ENCODE data around the gene BCS1L. TPM values are rescaled to one million over a fixed set of nuclear protein-coding genes. Genes with fewer than 3 reads are reported as not detected.

The BCS1L gene
- total and polyA plus RNA-seq, 9 of the 15 experiments (the other 6 are each of a cell fraction or from before 2014, with no cell fraction given): 37.6 to 103 (median 56.7) TPM

- no peak for TF ChIP-seq SMC3 (conservative IDR thresholded peaks at IDR 0.05; ENCODE audit: insufficient read depth, low read depth, low read length)
- no peak for TF ChIP-seq FOS (IDR thresholded peaks at IDR 0.05; ENCODE audit: extremely low read depth, insufficient read length)
- no peak for TF ChIP-seq GTF2F1 (IDR thresholded peaks at IDR 0.05; ENCODE audit: low read depth, low read length)
- TF ChIP-seq CHAMP1 (IDR thresholded peaks at IDR 0.05): no peak
- TF ChIP-seq THRA (IDR thresholded peaks at IDR 0.05): no peak
Measured at GRCh38 chr2:218698885-218699284, 39.4 kb downstream of the BCS1L start (continued).

GRCh38 chr2:218701806-218702205 lies 42.3 kb downstream of the BCS1L start:
- WGBS (ENCODE audit: insufficient coverage, low coverage, missing lambda C conversion rate): 30% methylated on average over 1 of the region's 2 CpGs
- ChIA-PET CTCF (ENCODE audit: low intra/inter-chr PET ratio) (no interaction called here), POLR2A (interaction anchor here (0.6 kb wide), 2 partner anchors 21 to 443 kb away, joined by 3 read pairs; no protein-coding TSS in a partner anchor)
- Histone ChIP-seq H3K79me2 (ENCODE audit: control insufficient read depth, insufficient read depth, low read length) (no peaks in the 10 kb centered on the region), H3K9me1 (ENCODE audit: control insufficient read depth, insufficient read depth, low read length) (no peaks in the 10 kb centered on the region), H3K27ac (ENCODE audit: extremely low read depth, low read depth, low read length) (no peak overlapping the region), H3K9ac (ENCODE audit: insufficient read depth in 1 of 2, low read depth in 2 of 2, low read length in 2 of 2) (no peak overlapping the region), H2AFZ (ENCODE audit: low read depth, low read length) (no peak overlapping the region), H3K4me2 (ENCODE audit: insufficient read depth, low read length) (no peak overlapping the region), H4K20me1 (replicated peaks; ENCODE audit: control insufficient read depth, insufficient read depth, low read length) (no peaks in the 10 kb centered on the region), H3K4me1 (replicated peaks in 1 of 2; ENCODE audit: control insufficient read depth in 2 of 2, insufficient read depth in 2 of 2, low read length in 2 of 2) (no peaks in the 10 kb centered on the region), H3K9me3 (replicated peaks; ENCODE audit: control insufficient read depth, insufficient read depth, low read depth, low read length) (no peaks in the 10 kb centered on the region), H3K36me3 (ENCODE audit: control insufficient read depth, insufficient read depth, low read length) (no peaks in the 10 kb centered on the region), H3K27me3 (ENCODE audit: control insufficient read depth in 2 of 2, insufficient read depth in 2 of 2, low read length in 2 of 2) (no peaks in the 10 kb centered on the region), H3K4me3 (no peak overlapping the region)
- ATAC-seq: no peak
- BruUV-seq (replicated peaks): no TSS peak
- in situ Hi-C loops (cut with MboI): no loop called here
- intact Hi-C loops (cut with micrococcal nuclease): no loop called here
- TF ChIP-seq ZNF217 (CRISPR knock-in tag; IDR thresholded peaks at IDR 0.05): no peak
- FAIRE-seq: no peak
- no peak for DNase-seq (ENCODE audit: extremely low read depth in 1 of 4, low spot score in 3 of 4)

Data from K562 (cell line).